Ramos (cell line): ENCODE results near the gene VSTM4.

Experiments
- in situ Hi-C: fragments of 300-500 bp; cut with MboI; formaldehyde crosslinking; loops from one replicate; pipeline ENCODE4 v1.14.3; 2022; ENCODE audit warnings: low sequenced_read_pairs; ENCODE audit not compliant: unreplicated experiment

VSTM4 gene

DNA sequence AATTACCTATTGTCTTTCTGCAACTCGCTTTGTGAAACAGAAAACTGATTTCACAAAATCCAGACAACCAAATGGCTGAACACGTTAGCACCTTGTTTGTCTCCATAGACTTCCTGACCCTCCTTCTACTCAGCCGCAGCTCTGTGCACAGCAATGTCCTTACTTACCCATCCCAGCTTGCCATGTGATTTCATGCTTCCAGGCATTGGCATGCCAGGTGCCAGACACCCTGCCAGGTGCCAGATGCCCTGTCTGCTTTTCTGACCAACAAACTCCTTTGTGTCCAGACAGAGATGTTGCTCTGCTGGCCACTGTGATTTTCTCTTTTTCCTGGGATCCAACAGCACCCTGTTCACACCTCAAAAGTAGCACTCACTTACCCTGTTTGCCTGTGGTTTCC lies 34.6 kb upstream of the VSTM4 start:
- in situ Hi-C loops: loop anchor here (25.0 kb wide), 1 partner anchor 488 kb away; no protein-coding TSS in a partner anchor

DNA sequence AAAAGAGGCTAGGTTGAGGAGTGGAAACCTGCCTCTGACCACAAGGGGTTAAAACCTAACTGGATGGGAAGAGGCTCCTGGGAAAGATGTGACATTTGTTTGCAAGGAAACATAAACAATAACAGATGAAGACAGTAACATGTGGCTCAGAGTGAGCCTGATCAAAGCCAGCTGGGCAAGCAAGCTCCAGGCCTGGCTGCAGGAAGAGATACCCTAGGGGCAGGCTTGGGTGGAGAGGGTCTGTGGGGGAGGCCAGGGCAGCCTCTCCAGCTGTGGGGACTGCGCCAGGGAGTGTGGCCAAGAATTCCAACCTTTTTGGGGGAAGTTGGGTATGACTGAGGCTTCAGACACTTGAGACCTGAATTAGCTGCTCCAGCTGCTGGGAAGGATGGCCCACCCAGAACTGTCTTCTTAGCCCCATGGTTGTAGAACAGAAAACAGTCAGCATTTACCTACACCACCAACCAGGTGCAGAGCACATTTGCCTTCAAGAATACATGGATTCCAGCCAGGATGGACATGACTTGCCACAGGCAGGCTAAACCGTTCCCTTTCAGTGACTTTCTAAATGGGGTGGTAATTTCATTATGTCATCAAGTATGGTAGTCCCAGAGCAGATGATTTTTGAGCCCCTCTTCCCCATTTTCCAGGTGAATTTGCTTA lies 28.9 kb upstream of the VSTM4 start:
- in situ Hi-C loops: no loop called here

GRCh38 chr10:49143249-49143648 lies 27.9 kb upstream of the VSTM4 start:
- in situ Hi-C loops: no loop called here

GRCh38 chr10:49141541-49142332 lies 26.4 kb upstream of the VSTM4 start:
- in situ Hi-C loops: no loop called here

DNA sequence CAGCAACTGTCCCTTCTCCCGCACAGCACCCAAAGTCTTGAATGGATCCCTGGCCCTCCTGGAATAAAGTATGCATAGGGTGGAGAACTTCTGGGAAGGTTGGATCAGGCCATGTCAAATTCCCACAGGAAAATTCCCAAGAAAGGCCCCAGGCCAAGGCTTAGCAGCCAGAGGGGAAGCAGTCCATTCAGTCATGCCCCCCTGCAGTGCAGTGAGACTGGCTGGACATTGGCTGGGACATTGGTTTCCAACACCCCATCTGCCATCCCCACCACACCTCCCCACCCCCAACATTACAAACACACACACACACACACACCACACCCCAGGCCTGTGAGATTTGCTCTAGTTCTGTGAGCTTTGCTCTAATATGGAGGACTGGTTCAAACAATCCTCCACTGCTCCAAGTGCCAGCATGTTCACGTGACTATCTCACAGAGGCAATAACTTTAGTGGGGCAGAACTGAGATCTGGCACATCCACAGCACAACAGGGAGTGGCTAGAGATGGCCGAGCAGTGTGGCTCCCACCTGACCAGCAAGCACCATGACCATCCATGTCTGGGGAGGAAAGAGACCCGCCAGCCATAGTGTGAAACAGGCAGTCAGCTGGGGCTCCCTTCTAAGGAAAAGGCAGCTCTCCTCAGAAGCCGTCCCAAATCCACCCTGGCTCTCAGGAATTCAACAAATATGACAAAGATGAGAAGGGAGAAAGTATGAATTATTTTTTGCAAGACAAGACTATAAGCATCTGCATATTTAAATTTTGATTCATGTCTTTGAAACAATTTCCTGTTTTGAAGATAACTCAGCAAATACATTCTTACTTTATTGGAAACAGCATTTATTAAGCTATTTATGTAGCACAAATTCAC lies 25.2 kb upstream of the VSTM4 start:
- in situ Hi-C loops: no loop called here

GRCh38 chr10:49139846-49140195 lies 24.5 kb upstream of the VSTM4 start:
- in situ Hi-C loops: no loop called here

DNA sequence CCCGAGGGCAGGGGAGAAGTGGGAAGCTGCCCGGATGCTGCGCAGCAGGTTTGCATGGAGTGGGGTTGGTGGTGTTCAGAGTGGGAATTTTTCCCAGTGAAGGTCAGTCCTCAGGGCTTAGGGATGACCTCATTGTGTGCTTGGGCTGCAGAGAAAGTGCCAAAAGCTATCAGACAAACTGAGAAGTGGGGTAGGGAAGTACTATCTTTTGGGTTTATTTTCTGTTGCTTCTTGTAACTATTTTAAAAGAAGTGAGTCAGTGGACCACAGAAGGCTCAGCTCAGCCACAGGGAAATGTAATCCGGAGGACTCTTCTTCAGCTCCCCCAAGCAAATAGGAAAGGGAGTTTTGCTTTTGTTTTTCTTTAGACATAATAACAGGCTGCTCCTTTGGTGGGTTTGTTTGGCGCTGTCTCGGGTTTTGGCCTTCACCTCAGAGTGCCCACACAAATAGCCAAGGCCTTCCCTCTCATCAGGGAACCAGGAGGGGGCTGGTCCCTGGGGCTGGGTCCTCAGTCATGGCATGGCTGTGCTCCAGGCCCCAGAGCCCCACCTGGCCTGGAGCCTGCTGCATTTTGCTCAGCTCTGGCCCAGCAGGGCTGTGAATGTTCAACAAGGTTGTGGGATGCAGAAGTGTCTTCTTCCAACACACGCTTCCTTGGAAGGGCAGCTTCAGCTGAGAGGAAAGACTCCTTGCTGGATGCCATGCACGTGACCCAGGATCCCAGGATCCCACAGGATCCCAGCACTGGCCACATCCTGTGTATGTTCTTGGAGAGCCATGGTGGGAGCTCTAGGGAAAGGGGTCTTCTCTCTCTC lies 23.9 kb upstream of the VSTM4 start:
- in situ Hi-C loops: no loop called here

GRCh38 chr10:49138361-49138891 lies 23.1 kb upstream of the VSTM4 start:
- in situ Hi-C loops: no loop called here

DNA sequence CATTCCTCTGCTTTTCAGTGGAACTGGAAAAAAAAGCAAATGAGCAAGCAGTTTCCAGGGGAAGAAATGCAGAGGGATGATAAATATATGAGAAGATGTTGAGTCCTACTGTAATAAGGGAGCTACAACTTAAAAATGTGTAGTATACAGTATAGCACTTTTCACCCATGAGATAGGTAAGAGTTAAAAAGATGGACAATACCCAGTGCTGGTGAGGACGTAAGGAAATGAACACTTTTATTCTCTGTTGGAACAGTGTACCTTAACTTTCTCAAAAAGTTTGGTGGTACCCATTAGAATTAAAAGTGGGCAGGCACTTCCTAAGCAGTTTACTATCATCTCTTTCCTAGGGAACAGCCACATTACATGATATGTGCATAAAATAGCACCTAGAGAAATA lies 21.2 kb upstream of the VSTM4 start:
- in situ Hi-C loops: no loop called here

DNA sequence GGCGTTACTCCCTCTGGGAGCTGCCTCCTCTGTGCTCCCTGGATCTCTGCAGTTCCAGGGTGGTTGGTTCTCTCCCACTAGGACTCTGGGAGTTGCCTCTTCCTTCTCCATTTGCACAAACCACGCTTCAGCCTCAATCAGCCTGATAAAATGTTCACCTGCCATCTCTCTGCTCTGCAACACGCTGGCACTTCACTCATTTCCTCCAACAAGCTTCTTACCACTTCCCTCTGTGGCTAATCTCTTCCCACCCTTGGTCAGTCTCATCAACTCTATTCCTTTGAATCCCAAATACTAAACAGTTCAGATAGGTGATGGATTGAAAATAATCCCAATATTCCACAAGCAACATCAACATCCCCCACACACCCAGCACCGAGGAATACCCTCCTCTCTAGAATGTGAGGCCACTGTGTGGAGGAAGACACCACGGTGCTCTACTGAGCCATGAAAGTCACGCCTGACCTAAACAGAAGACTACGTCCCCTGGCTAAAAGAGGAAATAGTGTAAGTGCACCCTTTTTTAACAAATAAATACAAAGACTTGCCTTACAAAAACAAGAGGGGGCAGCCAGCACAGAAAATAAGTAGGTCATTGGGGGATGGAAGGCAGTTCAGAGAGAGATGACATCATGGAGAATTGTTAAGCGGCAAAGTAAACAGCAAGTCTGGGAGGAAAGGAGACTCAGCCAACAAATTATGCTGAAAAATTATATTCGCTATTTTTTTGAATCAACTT lies 20.4 kb upstream of the VSTM4 start:
- in situ Hi-C loops: no loop called here

- in situ Hi-C loops: no loop called here
These were observed 19.0 kb upstream of the VSTM4 start for GRCh38 chr10:49134327-49134726.

DNA sequence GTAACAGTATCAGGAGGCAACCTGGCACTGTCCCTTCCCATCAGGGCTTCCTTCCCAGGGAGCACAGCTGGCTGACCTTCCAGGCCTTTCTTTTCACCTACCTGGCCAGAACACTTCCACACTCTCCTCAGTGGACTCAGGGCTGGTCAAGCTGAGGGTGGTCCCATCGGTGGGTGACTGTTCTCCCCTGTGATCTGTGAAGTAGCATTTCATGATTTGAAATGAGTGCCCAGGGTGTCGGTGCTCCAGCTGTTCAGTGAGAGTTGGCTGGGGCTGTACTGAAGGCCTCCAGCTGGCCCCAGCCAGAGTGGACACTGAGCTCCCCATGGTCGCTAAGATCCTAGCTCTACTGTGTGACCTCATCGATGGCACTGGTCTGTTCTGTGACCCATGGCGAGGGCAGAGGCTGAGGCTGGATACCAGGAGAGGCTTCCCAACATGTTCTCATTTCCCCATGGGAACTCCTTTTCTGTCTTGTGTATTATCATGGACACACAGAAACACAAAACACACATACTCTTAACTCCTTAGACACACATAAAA lies 18.5 kb upstream of the VSTM4 start, which contains the start of gene FAM170B:
FAM170B (minus strand) TSS at position 316 of the 543 bp plus-strand sequence; CDS start at position 213, 103 bp downstream.
- in situ Hi-C loops: no loop called here

DNA sequence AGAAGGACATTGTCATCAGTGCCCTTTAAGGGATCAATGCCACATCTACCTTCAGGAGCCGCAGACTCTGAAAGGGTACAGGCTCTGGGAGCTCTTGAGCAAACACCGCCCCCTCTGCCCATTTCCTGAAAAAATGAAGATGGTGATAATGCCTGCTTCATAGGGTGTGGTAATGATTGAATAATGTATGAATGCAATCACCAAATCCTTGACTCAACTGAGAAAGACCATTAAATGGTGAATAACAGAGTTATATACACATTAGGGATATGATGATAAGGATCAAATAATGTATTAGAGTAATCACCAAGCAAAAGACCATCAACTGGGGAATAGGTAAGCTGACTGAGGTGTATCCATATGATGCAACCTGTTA lies 17.0 kb upstream of the VSTM4 start:
- in situ Hi-C loops: no loop called here

GRCh38 chr10:49131507-49132361 lies 16.4 kb upstream of the VSTM4 start:
- in situ Hi-C loops: no loop called here

DNA sequence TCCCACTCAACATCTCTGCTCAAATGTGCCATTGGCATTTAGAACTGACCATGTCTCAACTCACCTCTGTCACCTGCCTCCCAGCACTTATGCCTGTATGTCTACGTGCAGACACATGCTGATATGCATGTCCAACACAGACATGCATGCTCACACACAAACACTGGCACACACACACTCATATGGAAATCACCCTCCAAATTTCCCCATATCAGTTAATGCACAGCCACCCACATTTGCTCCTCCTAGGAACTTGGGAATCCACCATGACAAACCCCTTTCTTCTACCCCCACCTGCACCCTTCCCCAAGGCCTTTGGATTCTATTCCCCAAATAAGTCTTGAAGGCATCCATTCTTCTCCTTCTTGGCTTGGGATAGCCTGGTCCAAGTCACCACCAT lies 14.1 kb upstream of the VSTM4 start:
- in situ Hi-C loops: no loop called here

- in situ Hi-C loops: no loop called here
These were observed 13.5 kb upstream of the VSTM4 start for GRCh38 chr10:49128854-49129253.

- in situ Hi-C loops: no loop called here
These were observed 8.9 kb upstream of the VSTM4 start for GRCh38 chr10:49123981-49124950.
